WTC11 (cell line): ENCODE data around the gene RTF1.

ENCODE experiments used
- ATF1 ChIP-seq: sonication (generic); formaldehyde crosslinking; IDR thresholded peaks from 2 replicates; pipeline ENCODE4 v1.8.1; 2023; ENCODE audit warnings: mild to moderate bottlenecking, moderate library complexity, missing genetic modification reagents
- ATF6 ChIP-seq: sonication (generic); formaldehyde crosslinking; IDR thresholded peaks from 2 replicates; pipeline ENCODE4 v1.8.1; 2023; ENCODE audit warnings: mild to moderate bottlenecking, missing genetic modification reagents
- CREB1 ChIP-seq: sonication (generic); formaldehyde crosslinking; IDR thresholded peaks from 2 replicates; pipeline ENCODE4 v1.8.0; 2023; ENCODE audit warnings: mild to moderate bottlenecking, missing genetic modification reagents
- CTCF ChIP-seq: fragments of 200-600 bp; IDR thresholded peaks from 2 replicates; pipeline ENCODE4 v1.8.0; 2022; ENCODE audit warnings: antibody characterized with exemption
- ETV6 ChIP-seq: sonication (generic); formaldehyde crosslinking; IDR thresholded peaks from 2 replicates; pipeline ENCODE4 v1.8.1; 2022; ENCODE audit warnings: mild to moderate bottlenecking, missing genetic modification reagents
- NFATC4 ChIP-seq: fragments of 250-450 bp; sonication (Bioruptor Pico); IDR thresholded peaks from 2 replicates; pipeline ENCODE4 v1.9.0; 2021; ENCODE audit warnings: mild to moderate bottlenecking
- NFYB ChIP-seq: sonication (generic); formaldehyde crosslinking; conservative IDR thresholded peaks from 2 replicates; pipeline ENCODE4 v1.8.0; 2022; ENCODE audit warnings: low read depth, missing genetic modification reagents
- NR3C1 ChIP-seq: sonication (generic); formaldehyde crosslinking; conservative IDR thresholded peaks from 2 replicates; pipeline ENCODE4 v1.8.1; 2023; ENCODE audit warnings: low read depth, mild to moderate bottlenecking, missing genetic modification reagents
- ZNF416 ChIP-seq: fragments of 250-450 bp; sonication (Bioruptor Pico); IDR thresholded peaks from 2 replicates; pipeline ENCODE4 v1.9.0; 2021; ENCODE audit warnings: mild to moderate bottlenecking, inconsistent platforms

- TF ChIP-seq ETV6 (no peak), ATF6 (CRISPR knock-in tag) (0 out of 2 replicates have a peak, but pooled peaks have one; percentile 8), CTCF (no peak), CREB1 (CRISPR knock-in tag) (no peak), ZNF416 (CRISPR knock-in tag) (no peak), NFYB (no peak), ATF1 (CRISPR knock-in tag) (no peak), NFATC4 (no peak), NR3C1 (CRISPR knock-in tag) (no peak)
These were observed 96.1 kb downstream of the RTF1 start for GRCh38 chr15:41512940-41513505.
